Stomach (tissue), 4 donors: ENCODE measurements around the gene ROCK1.

Experiments used
- EP300 ChIP-seq: sonication (generic); formaldehyde crosslinking; IDR thresholded peaks from one replicate; pipeline ENCODE4 v1.6.1; 2017; ENCODE audit warnings: antibody characterized with exemption
- POLR2A ChIP-seq, 4 donors: fragments of 450-650 bp; IDR thresholded peaks; one replicate each; pipeline ENCODE4 v1.6.1; 2016; ENCODE audit warnings: antibody characterized with exemption in 4 of 4, control low read depth in 2 of 4, mild to moderate bottlenecking in 1 of 4, moderate library complexity in 1 of 4
- TF ChIP-seq, protein P1 (sequence below), 7 experiments: fragments of 450-650 bp in 4 of 7; fragments of 200-600 bp in 3 of 7; sonication (generic) in 3 of 7; IDR thresholded peaks; one replicate each; pipeline ENCODE4 v1.5.1; 2016 to 2019; ENCODE audit warnings: antibody characterized with exemption in 7 of 7, control low read depth in 2 of 7, mild to moderate bottlenecking in 1 of 7

DNA sequence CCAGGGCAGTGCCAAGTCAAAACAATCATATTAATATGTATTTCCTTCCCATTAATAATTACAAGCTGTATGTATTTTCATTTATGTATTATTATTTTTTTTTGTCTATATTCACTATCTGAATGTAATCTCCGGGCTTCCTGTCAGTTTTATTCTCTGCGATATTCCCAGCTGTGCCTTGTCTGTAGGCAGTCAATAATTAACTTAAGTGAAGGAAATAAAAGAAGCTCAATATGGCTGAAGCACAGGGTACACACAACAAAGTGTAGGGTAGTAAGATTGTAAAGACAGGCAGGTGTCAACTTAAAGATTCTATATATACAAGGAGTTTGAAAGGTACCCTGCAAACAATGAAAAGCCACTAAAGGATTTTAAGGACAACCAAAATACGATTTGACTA, 122.9 kb downstream of the ROCK1 start:
- TF ChIP-seq, protein P1, sequence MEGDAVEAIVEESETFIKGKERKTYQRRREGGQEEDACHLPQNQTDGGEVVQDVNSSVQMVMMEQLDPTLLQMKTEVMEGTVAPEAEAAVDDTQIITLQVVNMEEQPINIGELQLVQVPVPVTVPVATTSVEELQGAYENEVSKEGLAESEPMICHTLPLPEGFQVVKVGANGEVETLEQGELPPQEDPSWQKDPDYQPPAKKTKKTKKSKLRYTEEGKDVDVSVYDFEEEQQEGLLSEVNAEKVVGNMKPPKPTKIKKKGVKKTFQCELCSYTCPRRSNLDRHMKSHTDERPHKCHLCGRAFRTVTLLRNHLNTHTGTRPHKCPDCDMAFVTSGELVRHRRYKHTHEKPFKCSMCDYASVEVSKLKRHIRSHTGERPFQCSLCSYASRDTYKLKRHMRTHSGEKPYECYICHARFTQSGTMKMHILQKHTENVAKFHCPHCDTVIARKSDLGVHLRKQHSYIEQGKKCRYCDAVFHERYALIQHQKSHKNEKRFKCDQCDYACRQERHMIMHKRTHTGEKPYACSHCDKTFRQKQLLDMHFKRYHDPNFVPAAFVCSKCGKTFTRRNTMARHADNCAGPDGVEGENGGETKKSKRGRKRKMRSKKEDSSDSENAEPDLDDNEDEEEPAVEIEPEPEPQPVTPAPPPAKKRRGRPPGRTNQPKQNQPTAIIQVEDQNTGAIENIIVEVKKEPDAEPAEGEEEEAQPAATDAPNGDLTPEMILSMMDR (IDR thresholded peaks at IDR 0.05) = no peak
- TF ChIP-seq POLR2A (IDR thresholded peaks at IDR 0.05) (no peak), EP300 (no peak)
